Smooth muscle cell (in vitro differentiated cells): ENCODE data around the gene ATP1A2. TPM values are rescaled to one million over a fixed set of nuclear protein-coding genes. Genes with fewer than 3 reads are reported as not detected.

Experiments used
- DNase-seq: peaks from one replicate; lab custom pipeline; 2025; ENCODE audit not compliant: unreplicated experiment; lab: John Stamatoyannopoulos, UW
- H2AFZ ChIP-seq: fragments of 200-600 bp; sonication (generic); 2 replicates; pipeline ENCODE4 v1.6.0; 2016; ENCODE audit warnings: antibody characterized with exemption, low read depth, mild to moderate bottlenecking
- H3F3A ChIP-seq: fragments of 200-600 bp; sonication (generic); 2 replicates; pipeline ENCODE4 v1.6.0; 2017; ENCODE audit warnings: antibody characterized with exemption, low read depth
- H3K27ac ChIP-seq: fragments of 200-600 bp; sonication (generic); 2 replicates; pipeline ENCODE4 v1.5.1; 2016; ENCODE audit warnings: low read depth, mild to moderate bottlenecking
- H3K27me3 ChIP-seq: fragments of 200-600 bp; sonication (generic); 2 replicates; pipeline ENCODE4 v1.6.1; 2016; ENCODE audit warnings: low read depth, mild to moderate bottlenecking
- H3K36me3 ChIP-seq: fragments of 200-600 bp; sonication (generic); 2 replicates; pipeline ENCODE4 v1.5.1; 2016; ENCODE audit warnings: low read depth
- H3K4me1 ChIP-seq: fragments of 200-600 bp; sonication (generic); 2 replicates; pipeline ENCODE4 v1.5.1; 2016; ENCODE audit warnings: low read depth
- H3K4me2 ChIP-seq: fragments of 200-600 bp; sonication (generic); 2 replicates; pipeline ENCODE4 v1.6.0; 2016; ENCODE audit warnings: mild to moderate bottlenecking
- H3K4me3 ChIP-seq: fragments of 200-600 bp; sonication (generic); 2 replicates; pipeline ENCODE4 v1.5.1; 2016; ENCODE audit warnings: mild to moderate bottlenecking
- H3K79me2 ChIP-seq: fragments of 200-600 bp; sonication (generic); 2 replicates; pipeline ENCODE4 v1.6.0; 2016; ENCODE audit warnings: low read depth, mild to moderate bottlenecking
- H3K9ac ChIP-seq: fragments of 200-600 bp; sonication (generic); 2 replicates; pipeline ENCODE4 v1.6.0; 2016; ENCODE audit warnings: low read depth
- H3K9me3 ChIP-seq: fragments of 200-600 bp; sonication (generic); replicated peaks from 2 replicates; pipeline ENCODE4 v1.5.1; 2016; ENCODE audit warnings: low read depth
- H4K20me1 ChIP-seq: fragments of 200-600 bp; sonication (generic); 2 replicates; pipeline ENCODE4 v1.6.0; 2016; ENCODE audit warnings: low read depth
- WGBS: methylation state at CpG from one replicate; pipeline ENCODE4 v1.1.7; 2016; ENCODE audit warnings: low lambda C conversion rate; 5-methylcytosine and 5-hydroxymethylcytosine counted together
- polyA plus RNA-seq: library from polyadenylated mRNA; unstranded; fragments of >200 nt; fragmentation: Nextera tagmentation; extraction: Ambion mirVana; gene quantifications from 2 replicates; pipeline ENCODE4 v1.2.1, GENCODE V29; 2016
- total RNA-seq: library from RNA; depleted of rRNA; stranded (reverse); fragments of >200 nt; gene quantifications from 2 replicates; pipeline ENCODE4 v1.2.3, GENCODE V29; 2014
- TF ChIP-seq, protein P1 (sequence below): fragments of 200-600 bp; sonication (generic); IDR thresholded peaks from 2 replicates; pipeline ENCODE4 v1.5.1; 2017; ENCODE audit warnings: borderline replicate concordance, mild to moderate bottlenecking, antibody characterized with exemption; ENCODE audit not compliant: insufficient read depth, poor library complexity, severe bottlenecking

ATP1A2 gene
- total and polyA plus RNA-seq, 2 experiments from 2014 or later, result not detected

DNA sequence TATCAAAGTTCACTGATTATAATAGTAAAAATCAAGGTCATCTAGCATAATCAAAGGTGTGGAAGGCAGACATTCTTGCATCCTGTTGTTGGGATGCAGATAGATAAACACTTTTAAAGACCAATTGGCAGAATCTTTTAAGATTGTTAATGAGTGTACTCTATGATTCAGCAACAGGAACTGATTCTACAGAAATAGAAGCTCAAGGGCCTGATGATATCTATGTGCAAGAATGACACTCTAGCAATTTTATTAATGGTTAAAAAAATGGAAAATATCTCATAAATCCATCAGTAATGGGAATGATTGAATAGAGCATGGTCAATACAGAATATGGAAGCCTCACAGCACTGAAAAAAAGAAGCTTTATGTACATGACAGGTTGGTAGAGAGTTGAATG lies 33.7 kb downstream of the ATP1A2 start:
- no peak overlapping the region for H2AFZ ChIP-seq
- H3K27me3 ChIP-seq, result no peaks in the 10 kb centered on the region
- no peaks in the 10 kb centered on the region for H3K9me3 ChIP-seq
- H3K79me2 ChIP-seq, result no peaks in the 10 kb centered on the region
- H3F3A ChIP-seq, result no peaks in the 10 kb centered on the region
- DNase-seq, result no peak
- H3K9ac ChIP-seq, result no peak overlapping the region
- no peak overlapping the region for H3K4me2 ChIP-seq
- H4K20me1 ChIP-seq, result no peaks in the 10 kb centered on the region
- TF ChIP-seq, protein P1, sequence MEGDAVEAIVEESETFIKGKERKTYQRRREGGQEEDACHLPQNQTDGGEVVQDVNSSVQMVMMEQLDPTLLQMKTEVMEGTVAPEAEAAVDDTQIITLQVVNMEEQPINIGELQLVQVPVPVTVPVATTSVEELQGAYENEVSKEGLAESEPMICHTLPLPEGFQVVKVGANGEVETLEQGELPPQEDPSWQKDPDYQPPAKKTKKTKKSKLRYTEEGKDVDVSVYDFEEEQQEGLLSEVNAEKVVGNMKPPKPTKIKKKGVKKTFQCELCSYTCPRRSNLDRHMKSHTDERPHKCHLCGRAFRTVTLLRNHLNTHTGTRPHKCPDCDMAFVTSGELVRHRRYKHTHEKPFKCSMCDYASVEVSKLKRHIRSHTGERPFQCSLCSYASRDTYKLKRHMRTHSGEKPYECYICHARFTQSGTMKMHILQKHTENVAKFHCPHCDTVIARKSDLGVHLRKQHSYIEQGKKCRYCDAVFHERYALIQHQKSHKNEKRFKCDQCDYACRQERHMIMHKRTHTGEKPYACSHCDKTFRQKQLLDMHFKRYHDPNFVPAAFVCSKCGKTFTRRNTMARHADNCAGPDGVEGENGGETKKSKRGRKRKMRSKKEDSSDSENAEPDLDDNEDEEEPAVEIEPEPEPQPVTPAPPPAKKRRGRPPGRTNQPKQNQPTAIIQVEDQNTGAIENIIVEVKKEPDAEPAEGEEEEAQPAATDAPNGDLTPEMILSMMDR, result no peak
- H3K27ac ChIP-seq, result no peak overlapping the region
- H3K4me3 ChIP-seq, result no peak overlapping the region
- no peaks in the 10 kb centered on the region for H3K4me1 ChIP-seq
- H3K36me3 ChIP-seq, result no peaks in the 10 kb centered on the region

DNA sequence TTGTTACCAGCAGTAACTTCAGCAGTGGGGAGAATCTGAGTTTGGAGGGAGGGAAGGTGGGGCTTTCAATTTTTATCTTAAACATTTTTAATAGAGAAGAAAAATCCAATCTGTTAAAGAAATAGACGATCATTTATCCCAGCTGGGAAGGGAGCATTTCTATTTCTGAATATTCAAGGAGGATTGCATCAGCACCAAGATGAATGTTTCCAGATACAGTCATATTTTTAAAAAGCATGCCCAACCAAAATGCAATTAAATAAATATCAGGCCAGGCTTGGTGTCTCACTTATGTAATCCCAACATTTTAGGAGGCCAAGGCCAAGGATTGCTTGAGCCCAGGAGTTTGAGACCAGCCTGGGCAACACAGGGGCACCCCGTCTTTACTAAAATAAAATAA lies 34.2 kb downstream of the ATP1A2 start:
- Histone ChIP-seq H3K79me2 (no peaks in the 10 kb centered on the region), H2AFZ (no peak overlapping the region), H3K27me3 (no peaks in the 10 kb centered on the region), H3F3A (no peaks in the 10 kb centered on the region), H4K20me1 (no peaks in the 10 kb centered on the region), H3K4me2 (no peak overlapping the region), H3K4me3 (no peak overlapping the region), H3K27ac (no peak overlapping the region), H3K4me1 (no peaks in the 10 kb centered on the region), H3K9ac (no peak overlapping the region), H3K36me3 (no peaks in the 10 kb centered on the region), H3K9me3 (no peaks in the 10 kb centered on the region)
- TF ChIP-seq, protein P1, result no peak
- 87% methylated on average over 2 of the region's 2 CpGs for WGBS
- no peak for DNase-seq

DNA sequence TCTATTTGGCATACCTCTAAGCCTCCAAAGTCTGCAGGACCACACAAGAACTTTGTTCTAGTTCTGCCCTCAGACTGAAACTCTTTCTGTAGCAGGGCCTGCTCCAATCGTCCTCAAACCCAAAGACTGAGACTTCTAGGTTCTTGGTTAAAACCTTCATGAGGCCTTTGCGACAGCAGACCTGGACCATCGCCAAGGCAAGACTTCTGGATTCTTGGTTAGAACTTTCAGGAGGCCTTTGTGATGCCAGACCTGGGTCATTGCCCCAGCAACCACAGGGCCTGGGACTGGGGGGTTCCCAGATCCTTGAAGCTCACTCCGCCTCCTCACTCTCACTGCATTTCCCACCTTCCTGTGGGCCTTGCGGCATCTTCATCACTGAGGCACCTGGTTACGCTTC lies 35.7 kb downstream of the ATP1A2 start, which contains the start of gene ATP1A4:
Gene ATP1A4 (plus strand): TSS at position 301 of the 400 bp plus-strand sequence. CDS start 438 bp downstream, outside the sequence.
- Histone ChIP-seq H3K4me1 (no peaks in the 10 kb centered on the region), H3K4me3 (no peak within 1 kb of the TSS), H3K27me3 (no peaks in the 10 kb centered on the region), H4K20me1 (no peaks in the 10 kb centered on the region), H3K36me3 (no peaks in the 10 kb centered on the region), H2AFZ (no peak within 1 kb of the TSS), H3K4me2 (no peak within 1 kb of the TSS), H3F3A (no peaks in the 10 kb centered on the region), H3K79me2 (no peaks in the 10 kb centered on the region), H3K27ac (no peak within 1 kb of the TSS), H3K9me3 (no peaks in the 10 kb centered on the region), H3K9ac (no peak within 1 kb of the TSS)
- WGBS, result 85% methylated on average over 6 of the region's 6 CpGs
- TF ChIP-seq, protein P1, result no peak
- DNase-seq, result no peak

DNA sequence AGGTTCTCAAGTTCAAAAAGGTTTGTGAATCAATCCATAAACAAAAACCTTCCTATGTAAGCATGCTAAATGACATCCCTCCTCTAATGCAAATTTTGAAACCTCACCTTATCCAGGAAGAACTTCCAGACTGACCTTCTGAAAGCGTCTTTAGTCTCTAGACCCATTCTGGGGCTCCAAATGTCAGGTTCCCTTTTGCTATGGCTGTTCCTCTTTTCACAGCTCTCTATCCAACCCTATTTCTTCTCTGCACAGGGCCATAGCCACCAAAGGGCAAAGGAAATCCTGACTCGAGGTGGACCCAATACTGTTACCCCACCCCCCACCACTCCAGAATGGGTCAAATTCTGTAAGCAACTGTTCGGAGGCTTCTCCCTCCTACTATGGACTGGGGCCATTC lies 39.2 kb downstream of the ATP1A2 start:
- H3K4me2 ChIP-seq, result no peak overlapping the region
- no peaks in the 10 kb centered on the region for H3K27me3 ChIP-seq
- H2AFZ ChIP-seq, result no peak overlapping the region
- H3K36me3 ChIP-seq, result no peaks in the 10 kb centered on the region
- H3K4me1 ChIP-seq, result no peaks in the 10 kb centered on the region
- DNase-seq, result no peak
- no peak overlapping the region for H3K27ac ChIP-seq
- no peak overlapping the region for H3K4me3 ChIP-seq
- no peaks in the 10 kb centered on the region for H3F3A ChIP-seq
- 94% methylated on average over 3 of the region's 3 CpGs for WGBS
- no peak overlapping the region for H3K9ac ChIP-seq
- no peaks in the 10 kb centered on the region for H3K9me3 ChIP-seq
- TF ChIP-seq, protein P1, result no peak
- H3K79me2 ChIP-seq, result no peaks in the 10 kb centered on the region
- H4K20me1 ChIP-seq, result no peaks in the 10 kb centered on the region
